ENCODE data around the gene CD2BP2.
"Not testable (repeated sequence)": the region's sequence is repeated elsewhere in the genome, so short reads cannot be mapped to it uniquely, and the experiment has no call there.

Gene CD2BP2

GRCh38 chr16:30358990-30359870 lies 4.1 kb upstream of the CD2BP2 start:
- DNase-seq: no peak

- no peak for DNase-seq
Observed at GRCh38 chr16:30358577-30358936, 3.4 kb upstream of the CD2BP2 start.

- no peak for DNase-seq
Observed at GRCh38 chr16:30357715-30358576, 2.8 kb upstream of the CD2BP2 start.

- DNase-seq: no peak
Observed at GRCh38 chr16:30357085-30357714, 2.1 kb upstream of the CD2BP2 start.

- no peak for DNase-seq
Observed at GRCh38 chr16:30356401-30357084, 1.4 kb upstream of the CD2BP2 start.

- DNase-seq: no peak
Observed at GRCh38 chr16:30355954-30356308, 823 bp upstream of the CD2BP2 start.

- DNase-seq: no peak
Observed at GRCh38 chr16:30354423-30355143, 525 bp downstream of the CD2BP2 start.

GRCh38 chr16:30353438-30354129 lies 1.5 kb downstream of the CD2BP2 start:
- no peak for DNase-seq

- DNase-seq: no peak
Observed at GRCh38 chr16:30352488-30353401, 2.4 kb downstream of the CD2BP2 start.

GRCh38 chr16:30351586-30352419 lies 3.3 kb downstream of the CD2BP2 start:
- DNase-seq: no peak

GRCh38 chr16:30351001-30351441 lies 4.1 kb downstream of the CD2BP2 start:
- DNase-seq: no peak

GRCh38 chr16:30350134-30350871 lies 4.8 kb downstream of the CD2BP2 start:
- no peak for DNase-seq

GRCh38 chr16:30349675-30350074 lies 5.4 kb downstream of the CD2BP2 start:
- no peak for DNase-seq

GRCh38 chr16:30348929-30349328 lies 6.2 kb downstream of the CD2BP2 start:
- no peak for DNase-seq

- DNase-seq: no peak
Observed at GRCh38 chr16:30348113-30348512, 7.0 kb downstream of the CD2BP2 start.

GRCh38 chr16:30346286-30346685 lies 8.8 kb downstream of the CD2BP2 start:
- DNase-seq: no peak

- DNase-seq: not testable (repeated sequence)
Observed at GRCh38 chr16:30343491-30343820, 11.7 kb downstream of the CD2BP2 start.

- DNase-seq: no peak
Observed at GRCh38 chr16:30342751-30343490, 12.2 kb downstream of the CD2BP2 start.

All from activated CD4-positive, alpha-beta T cell treated with anti-CD3 and anti-CD28 coated beads for 4 hours (primary cell).